ENCODE data around the gene PDGFB. TPM values are rescaled to one million over a fixed set of nuclear protein-coding genes. Genes with fewer than 3 reads are reported as not detected.

Gene PDGFB
- total and polyA plus RNA-seq, 2 experiments from 2014 or later = 2.5 to 4.3 TPM

DNA sequence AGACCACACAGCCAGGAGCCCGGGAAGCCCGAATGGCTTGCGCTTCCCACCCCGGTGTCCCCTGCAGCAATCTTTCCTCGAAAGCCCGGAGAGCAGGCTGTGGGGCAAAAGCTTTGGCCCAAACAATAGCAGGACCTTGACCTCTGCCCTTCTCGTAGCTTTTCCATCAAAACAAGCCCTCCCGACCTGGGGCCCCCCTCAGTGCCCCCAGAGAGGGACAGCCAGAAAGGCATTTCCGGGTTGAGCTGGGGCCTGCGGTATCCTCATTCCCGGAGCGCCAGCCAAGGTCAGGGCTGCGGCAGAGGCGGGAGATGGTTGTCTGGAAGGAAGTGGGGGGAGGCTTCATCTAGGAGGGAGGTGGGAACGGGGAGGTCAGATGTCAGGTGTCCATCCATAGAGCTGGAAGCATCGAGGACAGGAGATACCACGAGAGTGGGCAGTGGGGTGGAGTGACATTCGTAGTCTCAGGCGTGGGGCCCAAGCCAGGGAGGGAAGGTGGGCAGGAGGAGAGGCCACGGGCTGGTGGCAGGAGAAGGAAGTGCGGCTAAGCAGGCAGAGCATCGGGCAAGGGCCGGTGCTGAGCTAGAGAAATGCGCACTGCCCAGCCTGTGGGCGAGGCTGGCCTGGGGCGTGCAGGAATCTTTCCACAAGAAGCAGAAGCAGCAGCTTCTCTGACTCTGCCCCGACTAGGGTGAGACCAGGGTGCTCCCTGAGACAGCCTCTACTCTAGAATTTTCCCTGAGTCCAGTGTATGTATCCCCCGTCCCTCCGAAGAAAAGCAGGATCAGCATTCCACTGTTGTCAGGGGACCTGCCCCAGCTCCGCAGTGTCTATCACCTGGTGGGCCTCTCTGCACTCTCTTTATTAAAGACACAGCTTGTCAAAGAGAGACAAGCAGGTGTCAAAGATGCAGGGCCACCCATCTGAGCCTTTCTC lies 14.3 kb downstream of the PDGFB start:
- 50% methylated on average over 28 of the region's 30 CpGs for WGBS (ENCODE audit: low lambda C conversion rate, missing lambda C conversion rate)
- Histone ChIP-seq H3K27ac (no peak overlapping the region), H3K4me3 (no peak overlapping the region), H3K4me2 (no peak overlapping the region), H4K20me1 (ENCODE audit: insufficient read depth, poor library complexity, severe bottlenecking) (no peaks in the 10 kb centered on the region), H3K9me3 (ENCODE audit: low read depth) (no peaks in the 10 kb centered on the region), H3K9me2 (replicated peaks; ENCODE audit: insufficient read depth) (no peaks in the 10 kb centered on the region), H3K79me2 (no peaks in the 10 kb centered on the region), H3K4me1 (ENCODE audit: insufficient read depth) (peaks cover 6% of the 10 kb centered on the region), H3K27me3 (no peaks in the 10 kb centered on the region), H3K36me3 (replicated peaks; ENCODE audit: insufficient read depth, low read depth) (no peaks in the 10 kb centered on the region), H2AFZ (no peak overlapping the region)
- DNase-seq (ENCODE audit: low spot score) = no peak
- TF ChIP-seq CTCF (IDR thresholded peaks at IDR 0.05; ENCODE audit: poor library complexity) (no peak), EZH2phosphoT487 (IDR thresholded peaks at IDR 0.05; ENCODE audit: low read depth, severe bottlenecking, unreplicated experiment) (no peak)

DNA sequence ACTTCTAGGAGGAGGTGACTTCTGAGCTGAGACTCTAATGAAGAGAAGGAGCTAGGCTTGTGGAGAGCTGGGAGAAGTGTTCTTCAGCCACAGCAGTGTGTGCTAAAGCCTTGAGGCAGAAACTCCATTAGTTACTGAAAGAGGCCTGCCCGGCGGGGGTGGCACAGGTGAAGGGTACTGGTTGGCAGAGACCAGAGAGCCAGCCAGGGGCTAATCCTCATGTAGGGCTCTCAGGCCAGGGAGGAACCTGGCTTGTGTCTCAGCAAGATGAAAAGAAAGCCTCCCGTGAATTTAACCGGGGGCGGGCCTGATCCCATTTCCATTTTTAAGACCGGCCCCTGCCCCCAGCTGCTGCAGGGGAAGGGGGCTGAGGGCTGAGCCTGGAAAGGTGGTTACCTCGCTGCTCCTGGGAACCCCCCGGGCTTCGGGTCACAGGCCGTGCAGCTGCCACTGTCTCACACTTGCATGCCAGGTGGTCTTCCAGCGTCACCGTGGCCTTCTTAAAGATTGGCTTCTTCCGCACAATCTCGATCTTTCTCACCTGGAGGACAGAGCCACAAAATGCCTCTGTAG lies 15.0 kb downstream of the PDGFB start:
- H2AFZ ChIP-seq = no peak overlapping the region
- no peaks in the 10 kb centered on the region for H4K20me1 ChIP-seq (ENCODE audit: insufficient read depth, poor library complexity, severe bottlenecking)
- H3K4me2 ChIP-seq = no peak overlapping the region
- H3K27ac ChIP-seq = no peak overlapping the region
- 67% methylated on average over 14 of the region's 14 CpGs for WGBS (ENCODE audit: low lambda C conversion rate, missing lambda C conversion rate)
- no peaks in the 10 kb centered on the region for H3K79me2 ChIP-seq
- H3K27me3 ChIP-seq = no peaks in the 10 kb centered on the region
- no peaks in the 10 kb centered on the region for H3K9me2 ChIP-seq (replicated peaks; ENCODE audit: insufficient read depth)
- peaks cover 6% of the 10 kb centered on the region for H3K4me1 ChIP-seq (ENCODE audit: insufficient read depth)
- H3K9me3 ChIP-seq (ENCODE audit: low read depth) = no peaks in the 10 kb centered on the region
- no peak for DNase-seq (ENCODE audit: low spot score)
- no peak overlapping the region for H3K4me3 ChIP-seq
- no peak for TF ChIP-seq EZH2 (IDR thresholded peaks at IDR 0.05; ENCODE audit: borderline replicate concordance)
- TF ChIP-seq EZH2phosphoT487 (IDR thresholded peaks at IDR 0.05; ENCODE audit: low read depth, severe bottlenecking, unreplicated experiment) = no peak
- TF ChIP-seq CTCF (IDR thresholded peaks at IDR 0.05; ENCODE audit: poor library complexity) = no peak
- no peaks in the 10 kb centered on the region for H3K36me3 ChIP-seq (replicated peaks; ENCODE audit: insufficient read depth, low read depth)

GRCh38 chr22:39229075-39229474 lies 15.7 kb downstream of the PDGFB start:
- no peak for DNase-seq (ENCODE audit: low spot score)
- H3K9me3 ChIP-seq (ENCODE audit: low read depth) = no peaks in the 10 kb centered on the region
- no peak overlapping the region for H3K4me2 ChIP-seq
- no peaks in the 10 kb centered on the region for H3K27me3 ChIP-seq
- H3K36me3 ChIP-seq (replicated peaks; ENCODE audit: insufficient read depth, low read depth) = no peaks in the 10 kb centered on the region
- no peak overlapping the region for H3K27ac ChIP-seq
- H3K9me2 ChIP-seq (replicated peaks; ENCODE audit: insufficient read depth) = no peaks in the 10 kb centered on the region
- H3K4me3 ChIP-seq = no peak overlapping the region
- no peaks in the 10 kb centered on the region for H4K20me1 ChIP-seq (ENCODE audit: insufficient read depth, poor library complexity, severe bottlenecking)
- peaks cover 6% of the 10 kb centered on the region for H3K4me1 ChIP-seq (ENCODE audit: insufficient read depth)
- TF ChIP-seq EZH2phosphoT487 (IDR thresholded peaks at IDR 0.05; ENCODE audit: low read depth, severe bottlenecking, unreplicated experiment) = no peak
- no peak for TF ChIP-seq CTCF (IDR thresholded peaks at IDR 0.05; ENCODE audit: poor library complexity)
- TF ChIP-seq EZH2 (IDR thresholded peaks at IDR 0.05; ENCODE audit: borderline replicate concordance) = no peak
- 97% methylated on average over 8 of the region's 8 CpGs for WGBS (ENCODE audit: low lambda C conversion rate, missing lambda C conversion rate)
- no peak overlapping the region for H2AFZ ChIP-seq
- no peaks in the 10 kb centered on the region for H3K79me2 ChIP-seq

Measured in hepatocyte (in vitro differentiated cells).